H54 (cell line): ENCODE measurements around the gene SEMA4B.
"Not testable (repeated sequence)": the region's sequence is repeated elsewhere in the genome, so short reads cannot be mapped to it uniquely, and the experiment has no call there.

Experiments used
- DNase-seq: peaks from one replicate; pipeline ENCODE4 v3.0.0; 2011; ENCODE audit warnings: low spot score, mixed read lengths; ENCODE audit not compliant: insufficient read length
- FAIRE-seq: peaks from 3 replicates; lab custom pipeline; 2011; peaks lifted over from hg19 to GRCh38; lab: Jason Lieb, UNC
- POLR2A ChIP-seq: IDR thresholded peaks from 2 replicates; pipeline ENCODE4 v1.6.1; 2011; ENCODE audit warnings: low read depth, mild to moderate bottlenecking, low read length

Gene SEMA4B, protein sequence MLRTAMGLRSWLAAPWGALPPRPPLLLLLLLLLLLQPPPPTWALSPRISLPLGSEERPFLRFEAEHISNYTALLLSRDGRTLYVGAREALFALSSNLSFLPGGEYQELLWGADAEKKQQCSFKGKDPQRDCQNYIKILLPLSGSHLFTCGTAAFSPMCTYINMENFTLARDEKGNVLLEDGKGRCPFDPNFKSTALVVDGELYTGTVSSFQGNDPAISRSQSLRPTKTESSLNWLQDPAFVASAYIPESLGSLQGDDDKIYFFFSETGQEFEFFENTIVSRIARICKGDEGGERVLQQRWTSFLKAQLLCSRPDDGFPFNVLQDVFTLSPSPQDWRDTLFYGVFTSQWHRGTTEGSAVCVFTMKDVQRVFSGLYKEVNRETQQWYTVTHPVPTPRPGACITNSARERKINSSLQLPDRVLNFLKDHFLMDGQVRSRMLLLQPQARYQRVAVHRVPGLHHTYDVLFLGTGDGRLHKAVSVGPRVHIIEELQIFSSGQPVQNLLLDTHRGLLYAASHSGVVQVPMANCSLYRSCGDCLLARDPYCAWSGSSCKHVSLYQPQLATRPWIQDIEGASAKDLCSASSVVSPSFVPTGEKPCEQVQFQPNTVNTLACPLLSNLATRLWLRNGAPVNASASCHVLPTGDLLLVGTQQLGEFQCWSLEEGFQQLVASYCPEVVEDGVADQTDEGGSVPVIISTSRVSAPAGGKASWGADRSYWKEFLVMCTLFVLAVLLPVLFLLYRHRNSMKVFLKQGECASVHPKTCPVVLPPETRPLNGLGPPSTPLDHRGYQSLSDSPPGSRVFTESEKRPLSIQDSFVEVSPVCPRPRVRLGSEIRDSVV

DNA sequence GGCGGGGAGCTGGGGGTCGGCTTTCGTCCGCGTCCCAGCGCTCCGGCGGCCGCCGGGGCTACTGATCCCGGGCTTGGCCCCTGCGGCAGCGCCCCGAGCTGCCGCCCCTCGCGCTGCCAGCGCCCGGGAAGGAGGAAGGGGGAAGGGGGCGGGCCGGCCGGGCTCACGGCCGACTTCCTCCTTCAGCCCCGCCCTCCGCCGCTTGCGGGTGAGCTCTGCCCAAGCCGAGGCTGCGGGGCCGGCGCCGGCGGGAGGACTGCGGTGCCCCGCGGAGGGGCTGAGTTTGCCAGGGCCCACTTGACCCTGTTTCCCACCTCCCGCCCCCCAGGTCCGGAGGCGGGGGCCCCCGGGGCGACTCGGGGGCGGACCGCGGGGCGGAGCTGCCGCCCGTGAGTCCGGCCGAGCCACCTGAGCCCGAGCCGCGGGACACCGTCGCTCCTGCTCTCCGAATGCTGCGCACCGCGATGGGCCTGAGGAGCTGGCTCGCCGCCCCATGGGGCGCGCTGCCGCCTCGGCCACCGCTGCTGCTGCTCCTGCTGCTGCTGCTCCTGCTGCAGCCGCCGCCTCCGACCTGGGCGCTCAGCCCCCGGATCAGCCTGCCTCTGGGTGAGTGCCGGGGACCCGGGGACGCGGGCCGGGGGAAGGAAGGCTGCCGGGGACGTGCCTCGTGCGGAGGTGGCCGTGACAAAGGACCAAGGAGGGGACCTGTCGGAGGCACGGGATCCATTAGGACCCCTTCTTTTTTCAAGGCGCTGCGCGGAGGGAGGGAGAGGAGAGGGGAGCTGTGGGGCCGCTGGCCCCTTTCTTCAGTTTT lies at the start of gene SEMA4B:
Gene SEMA4B (plus strand): TSS at position 201 of the 814 bp plus-strand sequence. CDS start 249 bp downstream, at position 450.
- peak; percentile 48; the same call in 1 of the 2 replicates for TF ChIP-seq POLR2A
- DNase-seq (peak; percentile 59), FAIRE-seq (no peak)

DNA sequence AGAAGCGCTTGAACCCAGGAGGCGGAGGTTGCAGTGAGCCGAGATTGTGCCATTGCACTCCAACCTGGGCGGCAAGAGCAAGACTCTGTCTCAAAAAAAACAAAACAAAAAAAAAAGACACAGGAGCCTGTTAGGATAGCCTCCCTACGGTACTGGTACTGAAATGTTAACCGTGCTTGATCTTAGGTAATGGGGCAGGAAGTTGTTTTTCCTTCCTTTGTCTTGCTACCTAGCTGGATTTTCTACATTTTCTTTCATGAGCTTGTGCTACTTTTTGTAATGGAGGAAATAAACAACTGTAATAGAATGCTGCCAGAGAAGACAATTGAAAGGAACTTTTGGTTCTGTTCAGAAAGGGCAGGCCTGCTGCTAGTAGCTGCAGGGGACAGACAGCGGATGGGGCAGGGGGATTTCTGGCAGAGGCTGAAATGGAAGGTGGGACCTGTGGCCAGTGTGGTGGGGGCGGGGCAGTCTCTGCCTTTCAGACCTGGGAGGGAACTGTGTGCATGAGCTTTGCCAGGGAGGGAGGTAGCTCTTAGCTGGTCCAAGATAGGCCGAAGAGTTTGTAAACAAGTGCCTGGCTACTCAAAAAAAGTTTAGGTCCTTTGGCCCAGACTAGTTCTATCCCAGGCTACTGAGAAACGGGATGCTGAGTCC lies 49.0 kb upstream of the SEMA4B start:
- TF ChIP-seq POLR2A: no peak
- FAIRE-seq (no peak), DNase-seq (no peak)

DNA sequence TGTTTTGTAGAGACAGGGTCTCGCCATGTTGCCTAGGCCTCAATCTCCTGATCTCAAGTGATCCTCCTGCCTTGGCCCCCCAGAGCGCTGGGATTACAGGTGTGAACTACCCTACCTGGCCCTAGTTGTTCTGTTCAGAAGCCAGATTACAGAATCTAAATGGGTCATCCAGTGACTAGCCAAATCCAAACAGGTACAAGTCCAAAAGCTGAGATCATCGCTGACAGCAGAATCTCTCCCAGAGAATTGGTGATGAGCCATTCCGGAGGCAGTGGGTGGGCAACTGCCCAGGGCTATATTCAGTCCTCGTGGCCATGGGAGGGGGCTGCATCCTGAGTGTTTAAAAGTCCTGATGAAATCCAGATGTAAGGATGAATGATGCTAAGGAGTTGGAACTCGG lies 47.5 kb upstream of the SEMA4B start:
- no peak for TF ChIP-seq POLR2A
- DNase-seq (no peak), FAIRE-seq (no peak)

DNA sequence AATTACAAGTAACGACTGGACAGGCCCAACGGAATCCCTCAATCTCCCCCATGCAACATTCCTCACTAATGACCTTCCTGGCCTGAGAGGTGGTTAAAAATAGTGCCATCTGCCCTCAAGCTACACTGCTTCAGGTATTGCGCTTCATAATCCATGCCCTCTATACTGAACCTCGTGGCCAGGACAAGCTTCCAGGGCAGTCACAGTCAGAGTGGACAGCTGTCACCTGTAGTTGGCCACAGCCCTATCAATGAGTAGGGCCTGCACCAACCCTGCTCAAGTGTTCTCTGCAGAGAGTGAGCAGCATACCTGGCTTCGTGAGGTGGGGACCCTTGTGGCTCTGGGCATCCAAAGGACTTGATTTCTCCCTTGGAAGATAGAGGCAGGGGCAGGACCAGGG lies 46.9 kb upstream of the SEMA4B start:
- TF ChIP-seq POLR2A: no peak
- FAIRE-seq: no peak
- no peak for DNase-seq

DNA sequence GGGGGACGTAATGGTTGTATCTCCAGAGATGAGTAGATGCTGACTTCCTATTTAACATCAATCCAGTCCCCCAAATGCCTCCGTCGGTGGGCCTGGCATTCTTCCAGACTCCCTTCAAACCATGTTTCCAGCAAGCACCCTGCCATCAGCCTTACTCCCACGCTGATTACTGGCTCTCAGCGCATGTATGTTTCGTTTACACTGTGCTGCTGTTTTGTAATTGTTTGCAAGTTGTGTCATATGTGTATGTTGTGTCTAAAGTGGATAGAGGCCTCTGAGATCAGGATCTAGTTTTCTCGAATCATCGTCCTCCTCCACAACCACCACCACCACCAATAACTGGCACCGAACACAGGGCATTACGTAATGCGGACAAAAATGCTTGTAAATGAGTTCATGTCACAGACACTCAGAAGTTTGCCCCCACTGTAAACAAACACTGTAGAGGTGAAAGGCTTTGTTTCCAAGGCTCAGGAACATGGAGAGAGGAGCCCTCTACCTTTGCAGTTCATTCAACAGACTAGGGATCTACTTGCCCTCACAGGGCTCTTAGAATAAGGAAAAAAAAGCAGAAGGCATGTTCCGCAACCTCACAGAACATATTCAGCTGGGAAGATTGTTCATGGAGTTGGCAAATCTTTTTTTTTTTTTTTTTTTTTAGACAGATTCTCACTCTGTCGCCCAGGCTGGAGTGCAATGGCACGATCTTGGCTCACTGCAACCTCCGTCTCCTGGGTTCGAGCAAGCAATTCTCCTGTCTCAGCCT lies 46.1 kb upstream of the SEMA4B start:
- no peak for FAIRE-seq
- no peak for DNase-seq

DNA sequence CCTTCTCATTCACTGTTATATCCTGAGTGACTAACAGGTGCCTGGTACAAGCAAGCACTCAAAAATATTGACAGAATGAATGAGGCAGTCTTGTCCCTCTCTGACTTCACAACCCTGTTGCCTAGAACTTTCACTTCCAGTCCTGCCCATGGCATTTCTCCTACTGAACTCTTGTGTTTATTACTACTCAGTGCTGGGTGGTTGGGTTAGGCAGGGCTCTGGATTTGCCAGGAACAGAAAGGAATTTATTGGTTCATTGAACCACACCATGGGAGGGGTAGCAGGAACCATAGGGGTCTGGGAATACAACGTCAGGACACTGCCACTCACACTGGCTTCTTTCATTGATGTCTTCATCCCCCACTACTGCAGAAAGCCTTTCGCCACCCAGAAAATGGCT lies 41.9 kb upstream of the SEMA4B start:
- no peak for DNase-seq
- FAIRE-seq: no peak
- no peak for TF ChIP-seq POLR2A

More for the DNA sequence above, 46.1 kb upstream of the SEMA4B start:
- TF ChIP-seq POLR2A: no peak

DNA sequence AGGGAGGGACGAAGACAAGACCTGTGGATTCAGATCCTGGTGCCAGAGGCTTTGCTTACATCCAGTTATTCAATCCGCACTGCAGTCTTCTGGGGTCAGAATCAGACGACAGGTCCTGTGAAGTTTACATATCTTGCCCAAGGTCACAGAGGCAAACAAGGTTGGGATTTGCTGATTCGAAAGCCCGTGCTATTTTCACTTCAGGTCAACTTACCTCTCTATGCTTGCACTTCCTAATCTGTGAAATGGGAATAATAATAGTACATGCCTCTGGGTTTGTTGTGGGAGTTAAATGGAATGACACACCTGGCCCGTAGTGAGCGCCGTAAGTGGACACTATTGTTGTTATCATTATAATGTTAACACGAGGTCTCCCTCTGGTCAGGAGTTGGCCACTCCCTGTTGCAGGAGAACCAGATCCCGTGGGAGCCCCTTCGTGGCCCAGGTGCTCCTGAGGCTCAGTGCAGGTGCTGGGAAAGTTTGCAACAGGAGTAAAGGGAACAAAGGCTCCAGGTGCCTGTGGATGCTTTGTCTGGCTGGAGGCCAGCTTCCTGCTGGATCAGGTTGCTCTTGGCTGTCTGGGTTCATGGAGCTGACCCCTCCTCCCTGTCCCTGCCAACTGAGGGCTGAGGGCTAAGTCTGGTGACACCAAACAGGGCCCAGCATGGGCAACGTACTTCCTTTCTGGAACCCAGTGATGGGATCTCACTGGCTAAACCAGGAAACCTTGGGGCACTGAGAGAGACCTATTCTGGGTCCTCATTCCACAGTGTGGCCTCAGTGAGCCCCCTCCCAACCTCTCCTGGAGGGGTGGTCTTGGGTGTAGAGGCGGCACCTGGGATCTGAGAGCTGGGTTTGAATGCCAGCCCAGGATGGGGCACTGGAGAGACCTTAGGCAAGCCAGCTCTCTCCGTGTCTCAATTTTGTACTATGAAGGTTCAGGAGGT lies 40.1 kb upstream of the SEMA4B start:
- DNase-seq: no peak
- TF ChIP-seq POLR2A: no peak
- no peak for FAIRE-seq

DNA sequence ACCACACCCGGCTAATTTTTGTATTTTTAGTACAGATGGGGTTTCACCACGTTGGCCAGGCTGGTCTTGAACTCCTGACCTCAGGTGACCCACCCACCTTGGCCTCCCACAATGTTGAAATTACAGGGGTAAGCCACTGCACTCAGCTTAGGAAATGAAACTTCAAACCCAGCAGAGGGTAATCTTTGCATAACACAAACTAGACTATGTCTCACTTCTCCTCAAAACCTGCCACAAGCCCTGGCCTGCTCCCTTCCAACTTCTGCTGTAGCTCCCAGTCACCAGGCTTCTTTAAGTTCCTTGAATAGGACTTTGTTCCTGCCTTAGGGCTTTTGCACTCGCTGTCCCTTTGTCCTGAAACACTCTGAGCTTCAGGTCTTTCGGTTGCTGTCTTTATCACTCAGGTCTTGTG lies 39.2 kb upstream of the SEMA4B start:
- DNase-seq (no peak), FAIRE-seq (no peak)
- no peak for TF ChIP-seq POLR2A

DNA sequence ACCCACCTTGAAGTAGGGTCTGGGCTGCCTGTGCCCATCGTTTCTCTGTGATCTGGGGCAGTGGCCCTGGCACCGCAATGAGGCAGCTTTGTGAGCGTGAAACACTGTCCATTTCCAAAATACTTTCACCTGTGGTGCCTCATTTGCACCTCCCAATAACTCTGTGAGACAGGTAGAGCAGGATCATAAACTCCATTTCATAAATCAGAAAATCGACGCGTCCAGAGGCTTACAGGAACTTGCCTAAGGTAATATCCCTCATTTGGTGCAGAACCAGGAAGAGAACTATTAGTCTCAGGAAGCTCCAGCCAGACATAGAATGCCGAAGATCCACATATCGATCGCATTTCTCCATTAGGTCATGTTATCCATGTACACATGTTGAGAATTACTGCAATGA lies 38.2 kb upstream of the SEMA4B start:
- no peak for FAIRE-seq
- DNase-seq: no peak
- TF ChIP-seq POLR2A: no peak

DNA sequence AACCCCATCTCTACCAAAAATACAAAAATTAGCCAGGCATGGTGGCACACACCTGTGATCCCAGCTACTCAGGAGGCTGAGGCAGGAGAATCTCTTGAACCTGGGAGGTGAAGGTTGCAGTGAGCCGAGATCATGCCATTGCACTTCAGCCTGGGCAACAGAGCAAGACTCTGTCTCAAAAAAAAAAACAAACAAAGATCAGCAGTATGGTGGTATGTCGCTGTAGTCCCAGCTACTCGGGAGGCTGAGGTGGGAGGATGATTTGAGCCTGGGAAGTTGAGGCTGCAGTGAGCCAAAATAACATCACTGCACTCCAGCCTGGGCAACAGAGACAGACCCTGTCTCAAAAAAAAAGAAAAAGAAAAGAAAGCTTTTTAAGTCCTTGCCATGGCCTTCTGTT lies 36.9 kb upstream of the SEMA4B start:
- FAIRE-seq, DNase-seq: not testable (repeated sequence)

DNA sequence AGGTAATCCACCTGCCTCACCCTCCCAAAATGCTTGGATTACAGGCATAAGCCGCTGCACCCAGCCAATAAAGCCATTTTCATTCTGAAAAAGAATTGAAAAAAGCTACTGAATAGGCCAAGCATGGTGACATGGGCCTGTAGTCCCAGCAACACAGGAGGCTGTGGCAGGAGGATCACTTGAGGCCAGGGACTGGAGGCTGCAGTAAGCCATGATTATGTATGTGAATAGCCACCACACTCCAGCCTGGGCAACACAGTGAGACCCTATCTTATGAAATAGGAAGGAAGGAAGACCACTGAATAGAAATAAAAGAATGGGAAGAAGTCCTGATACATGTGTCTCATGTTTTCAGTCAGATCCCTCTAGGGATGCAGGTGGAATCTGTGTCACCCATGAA lies 36.0 kb upstream of the SEMA4B start:
- no peak for DNase-seq
- no peak for FAIRE-seq
- TF ChIP-seq POLR2A: no peak
